GM18858 (cell line): Measurements from ENCODE around the gene DTNBP1.

ENCODE experiments used
- ATAC-seq: cut with Tn5 transposase; IDR thresholded peaks from one replicate; pipeline ENCODE4 v1.9.1; 2021; ENCODE audit not compliant: unreplicated experiment

The DTNBP1 gene

DNA sequence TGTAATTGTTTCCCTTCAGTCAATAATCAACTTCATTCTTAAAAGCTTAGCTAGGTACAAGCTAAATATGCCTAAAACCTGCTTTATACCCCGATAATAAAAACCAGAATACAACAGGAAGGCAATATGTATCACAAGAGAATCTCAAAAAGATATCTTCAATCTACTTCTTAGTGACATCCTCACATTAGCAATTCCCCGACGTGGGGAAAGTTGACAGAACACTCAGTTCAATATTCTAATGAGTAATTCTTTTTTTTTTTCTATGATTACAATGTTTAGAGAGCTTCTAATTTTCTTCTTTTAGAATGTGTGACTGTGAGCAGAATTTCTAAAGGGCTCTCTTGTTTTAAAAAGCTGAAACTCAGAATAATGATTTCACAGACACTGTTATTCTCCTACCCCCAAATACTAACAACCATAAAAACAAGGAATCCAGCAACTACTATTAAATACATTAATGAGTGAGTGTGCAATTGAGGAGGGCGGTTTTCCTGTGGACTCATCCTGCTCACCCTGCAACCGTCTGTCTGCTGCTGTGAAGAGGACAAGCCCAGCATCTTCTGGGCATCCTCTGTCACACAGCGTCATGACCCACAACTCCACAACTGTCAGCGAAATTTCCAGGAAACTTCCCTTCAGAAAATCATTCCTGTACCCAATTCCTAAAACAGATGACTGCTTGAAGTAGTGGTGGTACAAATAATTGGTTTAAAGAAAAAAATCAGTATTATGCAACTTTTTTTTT is 68.1 kb downstream of the DTNBP1 start:
- no peak for ATAC-seq

DNA sequence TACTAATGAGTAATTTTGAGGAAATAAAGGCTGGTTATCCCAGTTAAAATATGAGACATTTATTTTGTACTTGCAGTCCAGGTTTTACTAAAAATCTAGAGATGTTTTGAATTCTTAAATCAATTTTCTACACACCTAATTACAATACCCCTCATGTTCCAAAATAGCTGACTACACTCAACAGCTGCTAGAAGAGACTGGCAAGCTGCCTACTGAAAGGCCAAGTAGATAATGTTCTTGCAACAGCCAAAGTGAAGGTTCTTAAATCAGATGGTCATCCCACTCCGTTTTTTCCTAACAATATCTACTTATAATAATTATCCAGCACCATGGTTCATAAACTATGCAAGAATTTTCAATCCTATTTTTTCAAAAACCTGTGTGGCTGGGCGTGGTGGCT is 69.0 kb downstream of the DTNBP1 start:
- ATAC-seq, result no peak

DNA sequence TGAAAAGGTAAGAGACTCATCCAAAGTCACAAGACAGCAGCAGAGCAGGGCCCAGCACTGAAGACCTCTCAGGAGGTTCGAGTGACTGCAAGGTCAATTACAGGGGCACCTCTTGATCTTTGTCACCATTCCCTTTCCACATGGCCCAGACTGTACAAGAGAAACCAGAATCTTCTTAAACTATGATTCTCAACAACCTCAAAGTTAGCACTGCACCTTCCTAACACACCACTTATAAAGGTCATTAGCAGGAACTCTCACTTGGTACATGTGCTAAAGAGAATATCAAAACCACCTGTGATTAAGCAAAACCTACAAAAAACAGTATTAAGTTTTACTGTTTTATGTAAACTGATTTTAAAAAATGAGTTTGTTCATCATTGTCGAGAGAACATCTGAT is 70.2 kb downstream of the DTNBP1 start:
- ATAC-seq, result no peak

DNA sequence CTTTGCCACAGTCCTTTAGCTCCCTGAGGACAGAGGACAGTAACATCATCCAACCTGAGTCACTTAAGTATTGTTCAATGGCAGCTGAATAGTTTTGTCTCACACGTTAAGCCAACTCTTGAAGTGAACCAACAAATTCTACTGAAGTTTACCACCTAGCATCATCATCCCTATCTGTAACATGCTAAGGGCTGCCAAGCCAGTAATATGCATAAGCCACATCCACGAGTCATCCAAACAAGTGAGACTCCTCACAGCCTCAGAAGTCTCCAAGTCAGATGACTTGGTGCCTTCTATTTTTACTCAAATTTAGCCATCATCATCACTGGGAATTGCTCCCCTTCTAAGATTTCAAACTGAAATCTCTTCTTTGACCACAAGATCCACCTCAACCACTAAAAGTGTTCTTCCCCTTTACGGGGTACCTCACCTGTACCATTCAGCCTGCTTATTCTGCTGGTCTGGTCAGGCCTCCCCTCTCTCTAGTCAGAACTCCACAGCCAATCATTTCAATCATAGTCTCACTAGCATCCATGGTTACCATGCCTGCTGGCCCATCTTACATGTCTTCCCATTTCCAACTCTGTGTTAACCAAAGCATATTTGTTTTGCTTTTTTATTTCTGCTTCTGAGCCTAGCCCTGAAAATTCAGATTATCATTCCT is 73.7 kb downstream of the DTNBP1 start:
- ATAC-seq, result no peak

DNA sequence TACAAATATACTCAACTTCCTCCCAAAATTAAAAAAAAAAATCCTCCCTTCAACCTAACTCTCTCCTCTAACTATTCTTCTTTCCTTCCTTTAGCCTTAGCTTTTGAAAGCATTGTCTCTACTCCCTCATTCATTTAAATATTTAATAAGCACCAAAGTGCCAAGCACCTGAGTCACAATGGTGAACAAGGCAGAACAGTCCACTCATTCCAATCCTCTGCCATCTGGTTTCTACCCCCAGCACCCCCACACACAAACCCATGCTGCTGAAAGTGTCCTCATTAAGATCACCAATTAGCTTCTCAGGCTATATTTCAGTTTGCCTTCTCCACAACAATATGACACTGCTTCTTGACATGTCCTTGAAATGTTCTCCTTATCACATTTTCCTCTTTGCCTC is 76.3 kb downstream of the DTNBP1 start:
- ATAC-seq, result no peak

DNA sequence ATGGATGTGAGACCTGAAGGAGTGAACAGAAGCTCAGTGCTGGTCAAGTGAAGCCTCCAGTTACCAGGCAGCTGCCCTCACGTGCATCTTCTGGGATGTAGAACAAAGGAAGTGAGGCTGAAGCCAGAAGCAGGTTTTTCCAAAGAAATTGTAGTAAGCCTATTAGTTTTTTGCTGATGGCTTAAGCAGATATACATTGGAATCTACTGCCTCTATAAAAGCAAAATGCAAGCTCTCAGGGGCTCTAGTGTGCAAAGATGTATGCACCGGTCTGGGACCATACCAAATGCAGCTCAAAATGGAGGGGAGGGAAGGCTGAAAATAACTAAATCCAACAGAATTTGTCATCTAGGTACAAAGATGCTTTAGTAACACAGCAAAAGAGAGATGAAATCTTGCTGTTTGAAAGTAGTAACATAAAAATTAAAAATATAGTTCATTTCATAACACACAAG is 77.0 kb downstream of the DTNBP1 start:
- ATAC-seq, result no peak

DNA sequence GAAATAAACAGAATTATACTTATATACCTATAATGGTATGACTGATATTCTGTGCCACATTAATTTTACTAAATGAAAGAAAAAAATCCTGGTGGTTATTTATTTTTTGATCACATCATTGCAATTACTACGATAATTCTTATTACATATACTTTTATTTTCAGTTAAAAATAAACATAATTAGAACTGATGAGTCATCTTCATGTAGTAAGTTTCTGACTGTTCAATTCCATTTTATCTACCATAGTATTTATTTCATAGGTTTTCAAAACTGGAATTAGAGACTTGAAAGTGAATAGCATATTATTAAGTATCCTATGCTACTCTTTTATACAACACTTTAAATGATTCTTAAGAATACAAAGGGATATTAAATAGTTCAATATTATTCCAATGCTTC is 80.3 kb downstream of the DTNBP1 start:
- no peak for ATAC-seq

DNA sequence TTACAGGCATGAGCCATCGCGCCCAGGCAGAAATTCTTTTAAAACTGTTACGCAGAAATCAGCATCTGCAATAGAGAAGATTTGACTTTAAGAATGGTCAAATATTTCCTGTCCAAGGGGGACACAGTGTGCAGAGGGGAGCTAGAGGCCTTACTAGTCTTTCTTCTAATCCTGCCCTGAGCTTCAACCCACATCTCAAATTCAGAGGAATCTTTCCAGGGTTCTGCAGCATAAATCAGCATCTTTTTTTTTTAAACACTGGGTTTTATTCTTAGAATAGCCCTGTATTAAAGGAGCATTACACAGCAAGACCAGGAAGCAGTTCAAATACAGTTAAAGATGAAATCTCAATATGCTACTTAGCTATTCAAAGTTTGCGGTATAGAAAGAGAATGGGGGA is 81.1 kb downstream of the DTNBP1 start:
- no peak for ATAC-seq

DNA sequence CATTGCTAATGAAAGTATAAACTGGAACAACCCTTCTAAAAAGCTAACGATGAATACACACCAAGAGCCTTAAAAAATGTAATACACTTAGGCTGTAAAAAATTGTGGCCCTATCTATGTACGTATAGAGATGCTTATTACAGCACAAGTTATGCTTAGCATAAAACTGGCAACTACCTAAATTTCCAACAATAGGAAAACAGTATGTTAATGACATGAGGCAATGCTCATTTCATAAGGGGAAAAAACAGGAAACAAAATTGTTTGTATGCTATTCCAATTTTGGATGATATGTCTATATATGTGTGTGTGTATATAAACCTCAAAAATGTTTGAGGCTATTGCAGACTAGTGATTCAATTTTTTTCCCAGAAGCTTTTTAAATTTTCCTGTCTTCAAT is 82.5 kb downstream of the DTNBP1 start:
- no peak for ATAC-seq

DNA sequence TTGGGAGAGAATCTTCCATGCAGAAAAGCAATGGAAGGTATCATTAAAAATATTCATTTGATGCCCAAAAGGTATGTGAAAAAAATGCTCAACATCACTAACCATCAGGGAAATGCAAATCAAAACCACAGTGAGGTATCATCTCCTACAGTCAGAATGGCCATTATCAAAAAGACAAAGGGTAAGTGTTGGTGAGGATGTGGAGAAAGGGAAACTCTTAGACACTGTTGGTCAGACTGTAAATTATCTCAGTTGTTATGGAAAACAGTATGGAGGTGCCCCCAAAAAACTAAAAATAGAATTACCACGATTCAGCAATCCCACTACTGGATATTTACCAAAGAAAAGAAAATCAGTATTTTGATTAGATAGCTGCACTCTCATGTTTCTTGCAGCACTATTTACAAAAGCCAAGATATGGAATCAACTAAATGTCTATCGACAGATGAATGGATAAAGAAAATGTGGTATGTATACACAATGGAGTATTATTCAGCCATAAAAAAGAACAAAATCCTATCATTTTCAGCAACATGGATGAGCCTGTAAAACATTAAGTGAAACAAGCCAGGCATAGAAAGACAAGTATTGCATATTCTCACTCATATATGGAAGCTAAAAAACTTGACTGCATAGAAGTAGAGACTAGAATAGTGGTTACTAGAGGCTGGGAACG is 84.0 kb downstream of the DTNBP1 start:
- ATAC-seq, result no peak

DNA sequence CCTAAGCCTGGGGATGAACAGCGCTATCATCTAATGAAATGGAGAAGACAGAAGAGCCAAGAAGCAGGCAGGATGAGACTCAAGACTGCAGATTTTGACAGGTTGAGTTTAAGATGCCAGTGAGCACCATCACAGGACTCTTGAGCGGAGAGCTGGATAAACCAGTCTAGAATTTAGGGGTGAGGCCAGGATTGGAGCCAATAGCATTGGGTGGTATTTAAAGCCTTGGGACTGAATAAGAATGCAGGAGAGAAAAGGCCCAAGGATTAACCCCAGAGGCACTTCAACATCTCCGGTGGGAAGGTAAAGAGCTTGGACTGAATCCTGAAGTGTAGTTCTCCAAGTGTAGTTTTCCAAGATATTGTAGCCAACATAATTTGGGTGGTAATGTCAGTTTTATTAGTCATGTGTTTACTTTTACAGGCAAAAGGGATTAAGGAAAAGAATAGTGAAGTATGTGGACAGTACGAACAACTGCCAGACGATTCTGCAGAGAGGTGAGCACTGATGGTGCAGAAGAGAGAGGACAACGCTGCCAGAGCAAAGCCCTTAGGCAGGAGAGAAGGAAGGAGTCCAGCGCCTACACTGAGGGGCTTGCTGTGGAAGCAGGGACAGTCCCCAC is 85.2 kb downstream of the DTNBP1 start:
- ATAC-seq, result no peak

DNA sequence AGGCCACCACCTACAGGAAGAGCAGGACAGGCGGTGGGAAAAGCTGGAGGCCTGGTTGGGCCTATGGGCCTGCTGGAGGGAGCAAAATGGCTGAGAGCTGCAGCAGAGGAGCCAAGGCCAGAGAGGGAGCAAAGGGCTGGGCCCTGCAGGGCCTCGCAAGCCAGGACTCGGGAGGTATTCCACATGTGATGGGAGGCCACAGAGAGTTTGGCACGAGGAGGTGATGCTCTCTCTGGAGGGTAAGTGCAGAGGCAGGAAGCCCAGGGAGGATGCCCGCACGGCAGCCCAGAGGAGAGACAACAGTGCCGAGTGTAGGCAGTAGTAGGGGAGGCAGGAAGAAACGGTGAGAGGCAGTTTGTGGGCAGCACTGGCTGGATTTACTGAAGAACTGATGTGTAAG is 85.7 kb downstream of the DTNBP1 start:
- no peak for ATAC-seq

DNA sequence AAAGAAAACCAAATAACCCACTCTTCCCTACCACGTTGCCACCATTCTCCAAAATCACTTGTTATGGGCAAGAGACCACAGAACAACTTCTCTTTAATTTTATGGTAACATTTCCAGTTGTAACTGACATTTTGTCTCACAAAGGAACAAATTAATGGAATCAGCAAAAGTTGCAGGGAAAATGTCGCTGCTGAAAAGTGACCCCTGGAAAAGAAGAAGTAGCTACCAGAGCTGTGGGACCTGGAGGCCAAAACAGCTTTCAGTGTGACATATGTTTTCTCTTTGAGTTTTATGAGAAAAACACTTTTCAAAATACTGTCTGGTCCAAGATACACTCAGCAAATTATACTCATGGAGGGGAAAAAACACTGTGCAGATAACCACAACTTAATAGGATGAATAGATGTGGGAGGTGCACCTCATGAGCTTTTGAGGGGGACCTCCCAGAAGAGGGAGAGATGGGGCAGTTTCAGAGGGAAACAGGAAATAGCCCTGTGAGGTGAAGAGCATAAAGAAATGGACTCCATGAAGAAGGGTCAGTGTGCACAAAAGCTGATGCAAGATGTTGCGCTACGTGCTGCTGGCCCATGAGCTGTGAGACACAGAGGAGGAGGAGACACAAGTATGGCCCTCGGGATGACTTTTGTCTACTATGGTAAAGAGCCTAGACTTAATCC is 87.3 kb downstream of the DTNBP1 start:
- ATAC-seq, result no peak

DNA sequence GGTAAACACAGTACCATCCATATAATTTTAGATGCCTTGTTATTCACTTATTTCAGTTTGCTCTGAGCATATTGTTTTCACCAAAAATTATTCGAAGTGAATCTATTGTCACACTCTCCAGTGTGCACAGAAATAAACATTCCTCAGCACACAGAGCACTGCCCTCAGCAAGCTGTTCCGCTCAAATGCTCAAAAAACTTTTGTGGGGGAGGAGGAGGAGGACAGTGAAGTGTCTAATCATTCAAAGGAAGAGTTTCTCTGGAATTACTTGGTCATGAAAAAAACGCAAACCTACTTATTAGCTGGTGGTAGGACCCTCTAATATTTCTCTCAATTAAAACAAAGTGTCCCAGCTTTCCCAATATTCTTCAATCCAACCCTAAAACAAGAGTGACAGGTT is 88.3 kb downstream of the DTNBP1 start:
- no peak for ATAC-seq

DNA sequence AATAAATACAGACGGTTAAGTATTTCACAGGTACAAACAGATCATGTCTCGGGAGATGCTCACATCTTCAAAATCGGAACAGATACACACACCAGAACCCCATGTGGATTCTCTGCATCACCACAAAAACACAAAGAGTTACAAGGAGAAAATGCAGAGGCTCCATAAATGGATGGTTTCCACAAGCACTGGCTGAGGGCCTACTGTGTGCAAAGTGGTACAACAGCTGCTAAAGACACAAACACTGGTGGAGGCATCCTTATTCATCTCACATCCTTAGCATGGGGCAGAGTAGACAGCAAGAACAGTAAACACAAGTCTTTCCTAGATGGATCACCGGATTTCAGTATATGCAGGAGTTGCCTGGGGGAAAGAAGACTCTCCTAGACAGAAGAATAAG is 88.8 kb downstream of the DTNBP1 start:
- no peak for ATAC-seq

DNA sequence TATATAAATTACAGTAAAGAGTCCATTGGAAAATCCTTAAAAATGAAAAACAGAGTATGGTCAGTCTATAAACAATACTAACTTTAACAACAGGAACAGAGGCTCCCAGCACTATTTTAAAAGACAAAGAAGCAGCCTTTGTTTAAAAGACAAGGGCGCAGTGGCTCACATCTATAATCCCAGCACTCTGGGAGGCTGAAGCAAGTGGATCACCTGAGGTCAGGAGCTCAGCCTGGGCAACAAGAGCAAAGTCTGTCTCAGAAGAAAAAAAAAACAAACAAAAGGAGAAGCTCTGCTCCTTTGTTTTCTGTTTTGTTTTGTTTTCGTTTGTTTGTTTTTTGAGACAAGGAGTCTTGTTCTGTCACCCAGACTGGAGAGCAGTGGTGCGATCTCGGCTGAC is 89.4 kb downstream of the DTNBP1 start:
- ATAC-seq, result no peak

DNA sequence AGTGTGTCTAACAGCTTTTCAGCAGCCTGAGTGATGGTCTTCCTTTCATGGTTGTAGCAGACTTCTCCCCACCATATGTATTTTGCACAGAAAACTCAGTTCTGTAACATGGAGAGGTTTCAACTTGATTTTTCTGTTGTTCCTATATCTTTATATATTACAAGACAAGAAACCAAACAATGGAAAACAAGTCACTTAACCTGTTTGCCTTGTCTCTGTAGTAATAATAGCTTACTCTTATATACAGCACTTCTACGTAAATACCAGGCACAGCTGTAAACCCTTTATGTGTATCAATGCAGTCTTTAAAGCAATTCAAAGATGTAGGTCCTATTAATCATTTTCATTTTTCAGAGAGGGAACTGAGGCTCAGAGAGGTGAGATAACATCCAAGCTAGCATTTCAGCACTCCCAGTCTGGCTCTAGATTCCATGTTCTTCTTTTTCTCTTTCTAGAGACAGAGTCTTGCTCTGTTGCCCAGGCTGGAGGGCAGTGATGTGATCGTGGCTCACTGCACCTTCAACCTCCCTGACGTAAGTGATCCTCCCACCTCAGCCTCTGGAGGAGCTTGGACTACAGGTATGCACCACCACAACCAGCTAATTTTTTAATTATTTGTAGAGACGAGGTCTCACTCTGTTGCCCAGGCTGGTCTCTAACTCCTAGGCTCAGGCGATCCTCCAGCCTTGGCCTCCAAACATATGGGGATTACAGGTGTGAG is 90.4 kb downstream of the DTNBP1 start:
- no peak for ATAC-seq

DNA sequence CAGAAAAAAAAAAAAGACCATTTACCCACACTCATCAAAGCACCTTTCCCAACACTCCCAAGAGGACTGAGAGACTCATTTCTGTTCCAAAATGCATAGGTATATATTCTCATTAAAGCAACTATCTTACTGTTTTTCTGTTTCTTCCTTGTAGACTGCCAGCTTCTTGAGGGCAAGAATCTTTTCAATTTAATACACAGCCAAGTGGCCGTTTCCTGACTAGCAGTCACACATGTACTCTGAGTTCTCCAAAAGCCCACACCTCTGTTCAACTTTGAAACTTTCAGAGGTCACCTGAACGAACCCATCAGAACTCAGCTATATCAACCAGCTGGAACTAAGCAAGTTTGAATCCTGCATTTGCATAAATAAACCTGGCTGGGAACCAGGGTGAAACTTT is 92.7 kb downstream of the DTNBP1 start:
- ATAC-seq, result no peak

DNA sequence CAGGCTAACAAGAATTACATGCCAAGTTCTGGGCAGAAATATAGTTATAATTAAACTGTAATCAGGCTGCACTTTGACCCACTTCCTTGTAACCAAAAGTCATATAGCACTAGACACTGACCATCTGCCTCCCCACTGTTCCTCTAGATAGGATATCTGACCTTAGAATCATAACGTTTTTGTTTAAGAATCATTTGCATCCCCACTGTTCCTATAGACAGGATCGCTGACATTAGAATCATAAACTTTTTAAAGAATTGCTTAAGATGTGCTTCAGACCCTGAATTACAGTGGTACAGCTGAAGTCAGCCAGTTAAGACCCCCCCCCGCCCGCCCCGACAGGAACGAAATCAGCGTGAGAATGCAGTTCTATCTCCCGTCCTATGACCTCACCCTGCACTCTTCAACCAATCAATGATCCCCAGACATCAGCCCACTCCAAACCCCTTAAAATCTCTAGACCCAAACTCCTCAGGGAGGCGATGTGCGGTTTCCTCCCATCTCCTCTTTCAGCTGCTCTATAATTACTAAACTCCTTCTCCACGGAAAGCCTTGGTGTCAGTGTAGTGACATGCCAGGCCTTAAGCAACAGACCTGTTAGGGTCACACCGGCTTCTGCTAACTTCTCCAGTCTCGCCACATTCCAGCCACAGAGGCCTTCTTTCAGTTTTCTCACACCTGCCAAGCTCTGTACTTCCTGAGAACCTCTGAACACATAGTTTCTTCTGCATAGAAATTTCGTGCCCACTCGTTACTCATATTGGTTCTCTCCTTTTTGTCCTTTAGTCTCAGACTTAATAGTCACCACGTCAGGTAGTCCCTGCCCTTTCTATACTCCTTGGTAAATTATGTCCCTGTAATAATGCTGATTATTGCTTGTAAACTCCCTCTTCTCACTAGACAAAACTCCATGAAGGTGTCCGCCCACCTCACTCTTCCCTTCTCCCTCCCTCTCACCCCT is 93.5 kb downstream of the DTNBP1 start:
- ATAC-seq, result no peak
